Astrocyte of the cerebellum (primary cell): ENCODE measurements around the gene SUCNR1.
"Not testable (repeated sequence)": the region's sequence is repeated elsewhere in the genome, so short reads cannot be mapped to it uniquely, and the experiment has no call there.

Experiments used
- DNase-seq: peaks from one replicate; pipeline ENCODE4 v3.0.0-alpha.2; 2011; ENCODE audit warnings: low read depth
- H3K4me3 ChIP-seq: 2 replicates; pipeline ENCODE4 v1.5.1; 2011; ENCODE audit warnings: mild to moderate bottlenecking, low read depth, low read length, moderate library complexity
- CTCF ChIP-seq: IDR thresholded peaks from 2 replicates; pipeline ENCODE4 v1.5.1; 2012; ENCODE audit warnings: low read length, low read depth, moderate library complexity, mild to moderate bottlenecking; ENCODE audit errors: missing control alignments
- in situ Hi-C: cut with HindIII; loops from 2 replicates; pipeline ENCODE4 v1.10.0; 2017; ENCODE audit warnings: low sequenced_read_pairs

Gene SUCNR1

GRCh38 chr3:151919446-151919845, 46.0 kb downstream of the SUCNR1 start:
- DNase-seq = no peak
- in situ Hi-C loops = no loop called here
- H3K4me3 ChIP-seq = no peak overlapping the region
- TF ChIP-seq CTCF = no peak

- no peak for TF ChIP-seq CTCF
- no peak overlapping the region for H3K4me3 ChIP-seq
- no peak for DNase-seq
- in situ Hi-C loops = no loop called here
Observed at GRCh38 chr3:151923901-151924300, 50.5 kb downstream of the SUCNR1 start.

GRCh38 chr3:151924753-151925152, 51.3 kb downstream of the SUCNR1 start:
- in situ Hi-C loops = no loop called here
- no peak overlapping the region for H3K4me3 ChIP-seq
- no peak for TF ChIP-seq CTCF

GRCh38 chr3:151925419-151925818, 52.0 kb downstream of the SUCNR1 start:
- TF ChIP-seq CTCF = no peak
- in situ Hi-C loops = no loop called here
- no peak for DNase-seq

More at GRCh38 chr3:151924753-151925152, 51.3 kb downstream of the SUCNR1 start:
- DNase-seq = no peak

GRCh38 chr3:151925876-151926275, 52.4 kb downstream of the SUCNR1 start:
- no peak overlapping the region for H3K4me3 ChIP-seq
- peak; percentile 85 for DNase-seq
- TF ChIP-seq CTCF = no peak
- in situ Hi-C loops = no loop called here

More at GRCh38 chr3:151925419-151925818, 52.0 kb downstream of the SUCNR1 start:
- no peak overlapping the region for H3K4me3 ChIP-seq

- TF ChIP-seq CTCF = no peak
- H3K4me3 ChIP-seq = no peak overlapping the region
- no peak for DNase-seq
- in situ Hi-C loops = no loop called here
Observed at GRCh38 chr3:151926956-151927355, 53.5 kb downstream of the SUCNR1 start.

- H3K4me3 ChIP-seq, in situ Hi-C loops, DNase-seq: not testable (repeated sequence)
Observed at GRCh38 chr3:151927915-151928525, 54.6 kb downstream of the SUCNR1 start.
